ENCODE measurements around the gene RALGPS1.
A peak's percentile ranks its signal among the peaks of the same experiment; 100 is the strongest.

Gene RALGPS1

DNA sequence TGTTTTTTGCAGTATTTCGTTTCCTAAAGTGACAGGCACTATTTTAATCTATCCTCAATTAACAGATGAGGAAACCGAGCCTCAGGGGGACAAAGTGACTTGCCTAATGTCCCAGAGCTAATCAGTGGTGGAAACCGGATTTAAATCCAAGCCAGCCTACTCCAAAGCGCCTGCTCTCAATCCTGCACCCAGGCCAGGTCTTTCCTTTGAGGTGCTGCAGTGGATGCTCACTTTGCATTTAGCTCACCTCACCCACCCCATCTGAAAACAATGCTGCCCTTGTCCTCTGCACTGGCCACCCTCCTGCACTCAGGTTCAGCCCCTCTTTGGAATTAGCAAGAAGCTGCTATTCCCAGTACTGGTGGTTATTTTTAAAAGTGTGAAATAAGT lies 191.9 kb downstream of the RALGPS1 start:
- DNase-seq = no peak

DNA sequence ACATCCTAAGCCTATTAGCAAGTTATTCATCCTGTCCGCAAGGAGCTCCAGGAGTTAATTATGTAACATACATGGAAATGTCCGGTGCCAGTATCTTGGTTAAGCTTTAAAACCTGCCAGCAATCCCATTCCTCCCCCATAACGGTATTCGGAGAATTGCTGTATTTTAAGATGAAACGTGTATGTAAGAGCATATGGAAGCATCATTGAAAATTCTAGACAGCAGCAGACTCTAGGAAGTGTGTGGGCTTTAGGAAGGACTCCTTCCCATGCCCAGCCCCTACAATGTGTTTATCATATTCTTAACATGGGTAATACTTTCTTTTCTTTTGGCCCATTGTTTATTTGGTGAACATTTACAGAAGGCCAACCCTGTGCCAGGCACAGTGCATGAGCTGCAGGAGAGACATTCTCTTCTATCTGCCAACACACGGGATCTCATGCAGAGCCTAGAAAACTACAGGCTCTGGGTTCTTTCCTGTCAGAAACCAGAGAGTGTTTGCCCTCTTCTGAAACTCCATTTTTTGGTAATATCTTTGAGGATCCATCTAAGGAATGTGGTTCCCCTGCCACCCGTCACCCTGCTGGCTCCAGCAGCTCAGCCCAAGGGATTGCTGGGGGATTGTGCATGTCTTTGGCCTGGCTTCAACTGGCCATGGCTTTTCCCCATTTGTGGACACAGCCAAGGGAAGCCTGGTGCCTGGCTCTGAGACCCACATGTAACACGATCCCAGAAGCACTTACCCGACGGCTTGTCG lies 192.8 kb downstream of the RALGPS1 start:
- no peak for DNase-seq

- DNase-seq = no peak
These were observed 193.6 kb downstream of the RALGPS1 start for GRCh38 chr9:127107929-127108876.

DNA sequence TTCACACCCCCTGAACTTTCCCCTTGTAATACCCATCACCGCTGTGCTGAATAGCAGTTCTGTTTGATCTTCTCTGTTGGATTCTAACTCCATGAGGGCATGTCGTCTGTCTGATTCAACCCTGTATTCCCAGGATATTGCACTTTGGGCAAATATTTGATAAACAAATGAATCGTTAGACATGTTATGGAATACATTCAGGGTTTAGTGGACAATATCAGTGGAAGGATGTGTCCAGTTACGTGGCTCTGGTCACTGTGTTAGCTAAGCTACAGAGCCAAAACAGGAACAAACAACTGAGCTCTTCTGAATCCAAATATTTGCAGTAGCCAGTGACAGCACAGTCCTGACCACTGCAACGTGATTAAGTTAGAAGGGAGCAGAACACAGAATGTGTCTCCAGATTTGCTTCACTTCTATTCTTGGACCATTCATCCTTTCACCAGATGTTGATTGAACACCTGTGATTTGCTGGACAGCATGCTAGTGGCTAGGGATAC lies 194.7 kb downstream of the RALGPS1 start:
- DNase-seq = no peak

GRCh38 chr9:127112056-127112455 lies 197.5 kb downstream of the RALGPS1 start:
- DNase-seq = no peak

DNA sequence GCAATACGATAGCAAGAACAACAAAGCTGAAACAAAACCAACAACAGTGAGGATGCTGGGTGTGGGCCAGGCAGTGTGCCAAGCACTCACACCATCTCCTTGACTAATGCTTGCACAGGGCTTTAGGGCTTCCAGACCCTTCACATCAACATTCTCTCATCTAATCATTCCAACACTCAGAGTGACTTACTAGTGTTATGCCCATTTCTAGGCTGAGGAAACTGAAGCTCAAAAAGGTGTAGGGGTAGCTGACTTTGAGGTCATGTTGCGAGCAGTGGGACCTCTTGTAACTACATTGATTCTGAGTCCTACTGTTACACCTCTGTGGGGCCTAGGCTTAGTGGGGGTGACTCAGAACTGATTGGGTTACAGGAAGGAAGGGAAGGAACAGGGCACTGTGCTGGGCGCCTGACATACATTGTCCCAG lies 198.2 kb downstream of the RALGPS1 start:
- no peak for DNase-seq

GRCh38 chr9:127113191-127113972 lies 198.8 kb downstream of the RALGPS1 start:
- DNase-seq = no peak

- no peak for DNase-seq
These were observed 200.0 kb downstream of the RALGPS1 start for GRCh38 chr9:127114606-127115005.

DNA sequence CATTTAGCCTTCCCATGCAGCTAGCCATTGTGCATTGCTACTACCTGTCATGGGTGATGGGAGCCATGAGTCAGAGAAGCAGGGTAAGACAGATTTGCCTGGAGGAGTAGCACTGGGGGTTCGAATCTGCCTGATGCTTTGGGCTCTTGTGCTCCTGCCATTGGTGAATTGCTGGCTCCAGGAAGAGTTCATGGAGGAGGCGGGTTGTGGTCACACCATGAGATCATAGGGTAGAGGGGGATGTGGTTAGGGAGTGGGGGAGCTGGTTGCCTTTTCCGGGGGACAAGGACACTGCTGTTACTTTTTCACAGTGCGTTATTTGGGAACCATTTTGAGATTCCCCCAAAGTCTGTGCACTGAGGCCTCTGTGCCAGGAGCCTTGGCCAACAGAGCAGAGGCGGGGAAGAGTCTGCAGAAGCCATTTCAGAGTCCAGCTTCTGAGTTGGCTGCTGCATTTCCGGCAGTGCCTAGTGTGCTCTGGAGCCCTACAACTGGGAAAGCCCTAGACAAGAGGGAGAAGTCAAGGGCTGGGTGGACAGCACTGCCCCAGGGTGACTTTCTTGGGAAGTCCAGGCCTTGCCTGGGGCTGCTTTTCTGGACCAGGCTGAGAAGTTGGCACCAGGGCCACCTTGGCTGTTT lies 201.6 kb downstream of the RALGPS1 start:
- no peak for DNase-seq

DNA sequence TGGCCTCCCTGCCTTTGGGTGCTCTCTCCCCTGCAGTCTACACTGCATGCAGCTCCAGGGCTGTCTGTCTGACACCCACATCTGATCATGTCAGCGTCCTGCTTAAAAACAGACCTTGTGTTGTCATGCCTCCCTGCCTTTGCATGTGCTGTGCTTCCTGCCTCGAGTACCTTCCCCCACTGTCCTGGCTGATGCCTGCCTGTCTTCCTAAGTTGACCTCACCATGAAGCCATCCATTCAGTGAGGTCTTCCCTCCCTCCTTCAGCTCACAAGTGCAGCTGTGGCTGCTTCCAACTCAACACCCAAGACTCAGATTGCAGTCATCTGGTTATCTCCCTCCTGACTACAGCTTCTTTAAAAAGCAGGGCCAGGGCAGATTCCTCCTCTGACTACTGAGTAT lies 202.4 kb downstream of the RALGPS1 start:
- no peak for DNase-seq

GRCh38 chr9:127117801-127118200 lies 203.2 kb downstream of the RALGPS1 start:
- DNase-seq = no peak

DNA sequence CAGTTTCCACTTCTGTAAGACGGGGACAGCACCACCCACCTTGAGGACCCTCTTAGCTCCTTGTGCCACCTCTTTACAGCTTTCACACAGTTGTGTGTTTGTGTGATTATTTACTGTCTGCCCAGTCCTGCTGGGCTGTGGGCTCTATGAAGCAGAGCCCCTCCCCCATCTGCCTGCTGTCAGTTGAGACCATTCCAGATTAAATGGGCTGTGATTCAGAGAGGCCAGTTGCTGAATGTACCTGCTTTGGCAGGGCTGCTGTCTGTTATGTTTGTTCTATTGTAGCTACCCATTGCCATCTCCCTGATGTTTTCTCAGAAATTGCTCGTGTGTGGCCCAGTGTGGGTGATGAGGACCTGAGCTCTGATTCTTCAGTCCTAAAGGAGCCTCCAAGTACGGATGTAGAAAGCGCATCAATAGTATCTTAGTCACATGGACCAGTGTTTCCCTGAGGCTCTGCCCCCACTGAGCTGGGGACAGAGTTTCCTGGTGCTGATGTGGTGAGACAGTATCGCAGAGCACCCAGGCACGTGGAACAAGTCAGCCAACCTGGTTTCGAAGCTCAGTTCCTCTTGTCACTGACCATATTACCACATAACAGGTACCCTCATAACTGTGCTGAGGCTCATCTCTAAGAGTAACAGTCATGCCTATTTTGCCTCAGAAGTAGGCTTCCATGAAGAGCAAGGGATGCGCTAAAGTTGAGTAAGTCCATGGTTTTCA lies 204.2 kb downstream of the RALGPS1 start:
- DNase-seq = no peak

DNA sequence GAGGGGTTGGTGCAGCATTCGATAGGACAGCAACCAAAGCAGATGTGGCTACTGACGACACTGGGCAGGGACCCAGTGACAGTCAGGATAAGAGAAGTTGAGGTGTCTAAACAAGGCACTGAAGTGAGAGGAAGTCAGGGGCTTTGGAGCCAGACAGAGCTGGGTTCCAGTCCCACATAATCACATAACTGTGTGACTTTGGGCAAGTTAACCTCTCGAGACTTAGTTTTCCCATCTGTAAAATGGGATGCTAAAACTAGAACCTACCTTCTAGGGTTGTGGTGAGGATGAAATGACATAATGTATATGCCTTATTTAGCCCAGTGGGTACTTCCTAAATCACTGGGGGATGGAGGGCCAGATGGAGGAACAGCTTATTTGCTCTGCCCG lies 204.7 kb downstream of the RALGPS1 start:
- DNase-seq = no peak

DNA sequence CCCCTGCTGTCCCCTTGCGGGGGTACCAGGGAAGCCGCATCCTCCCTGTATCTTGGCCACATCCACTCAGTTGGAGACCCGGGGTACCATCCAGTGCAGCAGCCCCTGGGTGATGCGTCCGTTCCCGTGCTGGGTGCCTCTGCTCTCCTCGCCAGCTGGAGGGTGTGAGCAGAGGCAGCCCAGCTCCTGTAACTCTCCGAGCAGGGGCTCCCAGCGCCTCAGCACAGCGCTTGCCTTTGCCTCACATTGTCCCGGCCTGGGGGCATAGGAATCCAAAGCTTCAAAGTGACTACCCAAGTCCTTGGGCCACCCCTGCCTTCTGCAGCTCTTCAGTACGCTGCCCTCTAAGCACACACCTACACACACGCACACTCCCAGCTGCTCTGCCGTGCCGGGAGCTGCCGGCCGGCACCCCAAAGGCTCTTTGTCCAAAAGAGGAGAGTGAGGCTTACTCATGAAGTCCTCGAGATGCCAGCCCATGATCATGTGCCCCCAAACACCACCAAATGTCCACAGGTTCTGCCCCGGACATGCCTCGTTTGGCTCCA lies 207.1 kb downstream of the RALGPS1 start:
- no peak for DNase-seq

DNA sequence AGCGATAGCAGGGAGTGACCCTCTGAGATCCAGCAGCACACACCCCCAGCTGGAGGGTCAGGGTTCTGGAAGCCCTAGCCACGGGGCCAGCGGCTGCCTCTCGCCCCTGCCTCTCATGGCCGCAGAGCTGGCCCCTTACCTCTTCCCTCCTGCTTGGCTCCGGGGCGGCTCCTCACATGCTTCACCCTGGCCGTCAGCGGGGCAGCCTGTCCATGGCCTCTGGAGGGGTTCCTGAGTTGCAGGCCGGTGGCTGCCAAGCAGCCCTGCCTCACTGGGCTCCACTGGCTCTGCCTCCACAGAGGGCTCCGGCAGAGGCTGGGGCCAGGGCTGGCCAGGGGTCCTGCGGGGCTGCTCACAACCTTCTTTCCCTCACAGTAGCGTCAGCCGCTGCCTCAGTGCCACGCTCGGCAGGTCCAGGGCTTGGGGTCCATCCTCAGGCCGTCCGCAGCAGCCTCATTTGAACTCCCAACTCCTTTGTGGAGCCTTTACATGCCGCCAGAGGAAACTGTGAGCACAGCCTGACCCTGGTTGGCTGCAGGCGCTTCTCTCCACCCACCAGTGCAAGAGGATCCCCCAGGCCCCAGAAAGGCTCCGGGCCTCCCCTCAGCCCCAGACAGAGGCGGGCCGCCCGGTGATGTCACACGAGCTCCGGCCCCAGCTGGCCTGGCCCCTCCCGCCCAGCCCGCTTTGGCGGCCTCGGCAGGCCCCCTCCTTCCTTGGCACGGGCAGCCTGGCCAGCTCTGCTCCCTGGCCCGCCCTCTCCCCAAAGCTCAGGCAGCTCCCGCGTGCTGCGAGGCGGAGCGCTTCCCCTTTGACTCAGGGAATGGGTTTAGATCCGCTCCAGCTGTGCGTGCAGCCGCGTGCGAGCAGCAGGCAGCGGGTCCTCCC lies 207.8 kb downstream of the RALGPS1 start, which contains the start of gene ANGPTL2:
TSS of gene ANGPTL2 (minus strand) at position 460 of the 888 bp plus-strand sequence. CDS start 13,904 bp downstream, outside the sequence.
- peak; percentile 87 for DNase-seq

DNA sequence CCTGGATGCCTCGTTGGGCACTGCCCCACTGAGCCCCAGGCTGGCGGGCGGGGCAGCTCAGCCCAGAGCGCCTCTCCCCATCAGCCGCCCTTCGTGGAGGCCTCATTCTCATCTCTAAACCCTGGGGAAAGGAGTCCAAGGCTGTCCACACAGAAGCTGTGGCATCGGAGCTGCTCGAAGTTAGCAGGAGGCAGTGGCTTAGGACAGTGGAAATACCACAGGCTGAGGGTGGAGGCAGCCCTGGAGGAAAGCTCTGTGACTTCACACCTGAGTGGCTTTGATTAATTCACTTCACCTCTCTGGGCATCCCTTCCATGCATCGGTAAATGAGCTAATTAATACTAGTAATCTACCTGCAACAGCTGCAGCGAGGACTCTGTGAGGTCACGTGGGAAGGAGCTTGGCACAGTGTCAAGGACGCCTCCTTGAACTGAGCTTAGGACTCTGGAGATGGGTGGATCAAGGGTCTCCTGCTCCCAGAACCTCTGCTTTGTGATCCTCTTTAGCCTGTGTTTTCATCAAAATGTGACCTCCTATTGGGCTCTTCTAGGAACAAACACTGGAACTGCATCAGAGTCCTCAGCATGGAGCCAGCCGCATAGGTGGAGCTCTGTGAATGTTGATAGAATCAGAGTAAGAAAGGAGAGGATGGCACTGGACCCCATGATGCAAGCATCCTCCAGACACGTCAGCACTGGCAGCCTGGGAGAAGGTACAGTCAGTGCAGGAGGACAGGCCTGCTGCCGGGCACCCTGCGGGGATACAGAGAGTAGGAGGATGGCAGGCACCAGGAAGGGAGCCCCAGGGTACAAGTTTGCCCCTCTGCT lies 208.7 kb downstream of the RALGPS1 start:
- DNase-seq = no peak

DNA sequence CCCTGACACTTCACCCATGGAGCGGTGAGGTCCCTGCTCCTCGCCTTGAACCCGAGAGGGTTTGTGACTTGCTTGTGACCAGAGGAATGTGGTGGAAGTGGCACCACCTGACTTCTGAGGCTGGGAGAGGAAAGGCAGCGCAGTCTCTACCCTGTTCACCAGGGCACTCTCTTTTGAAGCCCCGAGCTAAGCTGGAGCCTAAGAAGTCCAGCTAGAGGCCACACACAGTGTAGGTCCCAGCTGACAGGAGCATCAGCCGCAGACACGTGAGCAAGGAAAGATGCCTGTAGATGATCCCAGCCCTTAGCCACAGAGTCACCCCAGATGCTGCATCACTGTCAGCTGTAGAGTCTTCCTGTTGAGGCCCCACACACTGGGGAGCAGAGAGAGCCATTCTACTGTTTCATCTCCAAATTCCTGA lies 209.5 kb downstream of the RALGPS1 start:
- DNase-seq = no peak

- DNase-seq = no peak
These were observed 210.2 kb downstream of the RALGPS1 start for GRCh38 chr9:127124792-127125191.

GRCh38 chr9:127126971-127127370 lies 212.4 kb downstream of the RALGPS1 start:
- DNase-seq = no peak
